Peyer's patch (tissue), 4 donors: Measurements from ENCODE around the gene CDX1. TPM values are rescaled to one million over a fixed set of nuclear protein-coding genes. Genes with fewer than 3 reads are reported as not detected.

ENCODE experiments used
- DNase-seq, 3 donors: peaks; one replicate each; pipeline ENCODE4 v3.0.0-alpha.2; 2017 to 2019
- H3K27ac ChIP-seq, 4 donors: fragments of 200-600 bp; sonication (generic); one replicate each; pipeline ENCODE4 v1.5.1; 2016 to 2019
- H3K27me3 ChIP-seq, 2 donors: fragments of 200-600 bp; sonication (generic); one replicate each; pipeline ENCODE4 v1.5.1; 2019
- H3K36me3 ChIP-seq, 3 donors: fragments of 200-600 bp; sonication (generic); one replicate each; pipeline ENCODE4 v1.5.1; 2016 to 2019
- H3K4me1 ChIP-seq, 4 donors: fragments of 200-600 bp; sonication (generic); one replicate each; pipeline ENCODE4 v1.5.1; 2016 to 2019
- H3K4me3 ChIP-seq, 4 donors: fragments of 200-600 bp; sonication (generic); 1 replicate in 3 of 4; 2 replicates in 1 of 4; pipeline ENCODE4 v1.5.1; 2016 to 2019; ENCODE audit warnings: mild to moderate bottlenecking in 1 of 4
- H3K9me3 ChIP-seq, 4 donors: fragments of 200-600 bp; sonication (generic); one replicate each; pipeline ENCODE4 v1.5.1; 2016 to 2019; ENCODE audit warnings: mild to moderate bottlenecking in 1 of 4
- POLR2A ChIP-seq, 2 donors: fragments of 450-650 bp; IDR thresholded peaks; one replicate each; pipeline ENCODE4 v1.5.1; 2017; ENCODE audit warnings: antibody characterized with exemption in 2 of 2, mild to moderate bottlenecking in 2 of 2, moderate library complexity in 2 of 2
- total RNA-seq, 4 donors: library from RNA; depleted of rRNA; stranded (reverse); fragments of >200 nt; gene quantifications; one replicate each; pipeline ENCODE4 v1.1.0, GENCODE V29; 2016
- TF ChIP-seq, protein P1 (sequence below), 6 experiments: fragments of 450-650 bp in 4 of 6; fragments of 200-600 bp in 2 of 6; sonication (generic) in 1 of 6; IDR thresholded peaks; one replicate each; pipeline ENCODE4 v1.5.1; 2017 to 2019; ENCODE audit warnings: antibody characterized with exemption in 6 of 6, mild to moderate bottlenecking in 3 of 6, moderate library complexity in 1 of 6

The CDX1 gene
- total RNA-seq, 4 donors from 2014 or later, result 177 to 429 (median 370) TPM

- Histone ChIP-seq H3K4me1 (peaks cover 0 to 63% (median 7%) of the 10 kb centered on the region in 4 donors), H3K9me3 (no peaks in the 10 kb centered on the region), H3K27me3 (no peaks in the 10 kb centered on the region), H3K4me3 (peak overlapping the region in 3 of 4 donors; percentile 43 to 72 (median 68)), H3K36me3 (peaks cover 0 to 3% (median 0%) of the 10 kb centered on the region in 3 donors), H3K27ac (peak overlapping the region in 3 of 4 donors; percentile 90 to 97 (median 95))
- TF ChIP-seq, protein P1, sequence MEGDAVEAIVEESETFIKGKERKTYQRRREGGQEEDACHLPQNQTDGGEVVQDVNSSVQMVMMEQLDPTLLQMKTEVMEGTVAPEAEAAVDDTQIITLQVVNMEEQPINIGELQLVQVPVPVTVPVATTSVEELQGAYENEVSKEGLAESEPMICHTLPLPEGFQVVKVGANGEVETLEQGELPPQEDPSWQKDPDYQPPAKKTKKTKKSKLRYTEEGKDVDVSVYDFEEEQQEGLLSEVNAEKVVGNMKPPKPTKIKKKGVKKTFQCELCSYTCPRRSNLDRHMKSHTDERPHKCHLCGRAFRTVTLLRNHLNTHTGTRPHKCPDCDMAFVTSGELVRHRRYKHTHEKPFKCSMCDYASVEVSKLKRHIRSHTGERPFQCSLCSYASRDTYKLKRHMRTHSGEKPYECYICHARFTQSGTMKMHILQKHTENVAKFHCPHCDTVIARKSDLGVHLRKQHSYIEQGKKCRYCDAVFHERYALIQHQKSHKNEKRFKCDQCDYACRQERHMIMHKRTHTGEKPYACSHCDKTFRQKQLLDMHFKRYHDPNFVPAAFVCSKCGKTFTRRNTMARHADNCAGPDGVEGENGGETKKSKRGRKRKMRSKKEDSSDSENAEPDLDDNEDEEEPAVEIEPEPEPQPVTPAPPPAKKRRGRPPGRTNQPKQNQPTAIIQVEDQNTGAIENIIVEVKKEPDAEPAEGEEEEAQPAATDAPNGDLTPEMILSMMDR (IDR thresholded peaks at IDR 0.05), result no peak
- TF ChIP-seq POLR2A (IDR thresholded peaks at IDR 0.05), result no peak
- no peak for DNase-seq
These were observed 435 bp upstream of the CDX1 start for GRCh38 chr5:150166037-150166649.

GRCh38 chr5:150167512-150167850 is 903 bp downstream of the CDX1 start:
- H3K36me3 ChIP-seq, result peaks cover 0 to 4% (median 0%) of the 10 kb centered on the region in 3 donors
- TF ChIP-seq POLR2A (IDR thresholded peaks at IDR 0.05), result no peak
- TF ChIP-seq, protein P1 (IDR thresholded peaks at IDR 0.05), result no peak
- peaks cover 0 to 69% (median 7%) of the 10 kb centered on the region in 4 donors for H3K4me1 ChIP-seq
- peak overlapping the region in 3 of 4 donors; percentile 90 to 97 (median 95) for H3K27ac ChIP-seq
- H3K4me3 ChIP-seq, result peak overlapping the region in 3 of 4 donors; percentile 43 to 72 (median 68)
- no peaks in the 10 kb centered on the region for H3K27me3 ChIP-seq
- no peaks in the 10 kb centered on the region for H3K9me3 ChIP-seq
- DNase-seq, result no peak

DNA sequence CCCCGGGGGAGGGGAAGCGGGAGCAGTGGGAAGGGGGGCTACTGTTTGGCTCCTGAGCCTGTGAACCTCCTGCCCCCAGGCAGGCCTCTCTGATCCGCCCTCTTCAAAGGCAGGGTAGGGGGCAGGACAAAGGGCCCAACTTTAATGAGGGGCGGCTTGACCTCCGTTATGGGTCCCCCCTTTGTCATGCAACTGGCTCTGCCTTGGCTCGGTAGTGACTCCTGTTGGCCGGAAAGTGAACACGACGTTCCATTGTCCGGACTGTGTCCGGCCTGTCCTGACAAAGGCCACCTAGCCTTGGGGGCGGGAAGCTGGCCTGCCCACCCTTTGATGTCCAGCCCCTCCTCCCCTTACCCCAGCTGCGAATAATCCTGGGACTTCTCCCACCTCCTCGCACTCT is 1.3 kb downstream of the CDX1 start:
- H3K27ac ChIP-seq, result peak overlapping the region in 3 of 4 donors; percentile 90 to 97 (median 95)
- TF ChIP-seq, protein P1 (IDR thresholded peaks at IDR 0.05), result peak in 4 of 6 experiments; percentile 32 to 68 (median 59)
- no peak for TF ChIP-seq POLR2A (IDR thresholded peaks at IDR 0.05)
- H3K4me3 ChIP-seq, result peak overlapping the region in 3 of 4 donors; percentile 43 to 72 (median 68)
- DNase-seq, result peak in 1 of 3 donors; percentile 68
- H3K27me3 ChIP-seq, result no peaks in the 10 kb centered on the region
- H3K36me3 ChIP-seq, result peaks cover 0 to 4% (median 0%) of the 10 kb centered on the region in 3 donors
- peaks cover 0 to 69% (median 7%) of the 10 kb centered on the region in 4 donors for H3K4me1 ChIP-seq
- no peaks in the 10 kb centered on the region for H3K9me3 ChIP-seq

DNA sequence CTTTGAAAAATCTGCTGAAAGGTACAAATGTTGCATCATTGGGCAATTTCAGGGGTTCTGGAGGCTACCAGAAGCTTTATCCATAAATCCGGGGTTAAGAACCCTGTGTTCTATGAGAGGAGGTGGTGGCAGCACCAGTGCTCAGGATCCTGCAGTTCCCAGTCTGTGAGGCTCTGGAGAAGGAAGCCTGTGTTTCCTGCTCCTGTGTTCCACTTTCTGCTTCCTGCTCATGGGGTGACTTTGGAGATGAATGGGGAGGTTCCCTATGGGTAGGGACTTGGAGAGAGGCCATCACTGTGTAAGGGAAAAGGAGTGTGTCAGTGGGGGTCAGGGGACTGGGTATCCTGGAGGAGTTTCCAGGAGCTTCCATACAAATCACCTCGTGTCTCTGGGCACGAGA is 2.3 kb downstream of the CDX1 start:
- H3K4me1 ChIP-seq, result peaks cover 0 to 66% (median 3%) of the 10 kb centered on the region in 4 donors
- DNase-seq, result no peak
- H3K27ac ChIP-seq, result peak overlapping the region in 2 of 4 donors; percentile 90 to 97
- H3K9me3 ChIP-seq, result no peaks in the 10 kb centered on the region
- TF ChIP-seq, protein P1 (IDR thresholded peaks at IDR 0.05), result no peak
- peak; percentile 48 to 54 for TF ChIP-seq POLR2A (IDR thresholded peaks at IDR 0.05)
- H3K27me3 ChIP-seq, result no peaks in the 10 kb centered on the region
- H3K4me3 ChIP-seq, result peak overlapping the region in 3 of 4 donors; percentile 43 to 72 (median 68)
- H3K36me3 ChIP-seq, result peaks cover 0 to 7% (median 0%) of the 10 kb centered on the region in 3 donors

GRCh38 chr5:150172145-150172544 is 5.6 kb downstream of the CDX1 start:
- TF ChIP-seq, protein P1 (IDR thresholded peaks at IDR 0.05), result no peak
- no peak for TF ChIP-seq POLR2A (IDR thresholded peaks at IDR 0.05)
- H3K27me3 ChIP-seq, result no peaks in the 10 kb centered on the region
- peaks cover 0 to 12% (median 0%) of the 10 kb centered on the region in 3 donors for H3K36me3 ChIP-seq
- no peaks in the 10 kb centered on the region for H3K9me3 ChIP-seq
- peak overlapping the region in 2 of 4 donors; percentile 57 to 63 for H3K27ac ChIP-seq
- DNase-seq, result no peak
- H3K4me3 ChIP-seq, result no peak overlapping the region
- peaks cover 0 to 61% (median 0%) of the 10 kb centered on the region in 4 donors for H3K4me1 ChIP-seq
